ENCODE measurements around the gene KRTAP5-5.
"Not testable (repeated sequence)": the region's sequence is repeated elsewhere in the genome, so short reads cannot be mapped to it uniquely, and the experiment has no call there.

The KRTAP5-5 gene

DNA sequence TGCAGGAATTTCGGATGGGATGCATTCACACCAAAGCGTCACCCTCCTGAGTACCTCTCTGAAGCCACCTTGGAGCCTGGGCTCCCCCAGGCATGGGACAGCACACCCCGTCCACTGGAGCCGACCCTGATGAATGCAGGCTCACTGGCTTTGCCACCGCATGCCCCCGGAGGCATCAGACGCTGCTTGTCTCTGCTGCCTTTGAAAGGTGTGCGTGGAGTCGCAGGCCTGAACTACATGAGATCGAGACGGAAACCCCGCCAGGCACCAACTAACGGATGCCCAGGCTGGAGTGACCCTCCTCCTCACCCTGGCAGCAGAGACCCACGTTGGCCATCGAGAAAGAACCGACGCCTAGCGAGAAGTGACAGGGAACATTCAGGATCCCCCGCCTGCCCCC, 22.5 kb downstream of the KRTAP5-5 start:
- no peak for DNase-seq
- in situ Hi-C loops (cut with HindIII; ENCODE audit: low pct_ligation_motif_present, low pct_unique_long_range_greater_than_20kb, low sequenced_read_pairs) = no loop called here

GRCh38 chr11:1652442-1652770, 22.8 kb downstream of the KRTAP5-5 start:
- DNase-seq = no peak
- in situ Hi-C loops (cut with HindIII; ENCODE audit: low pct_ligation_motif_present, low pct_unique_long_range_greater_than_20kb, low sequenced_read_pairs) = no loop called here

DNA sequence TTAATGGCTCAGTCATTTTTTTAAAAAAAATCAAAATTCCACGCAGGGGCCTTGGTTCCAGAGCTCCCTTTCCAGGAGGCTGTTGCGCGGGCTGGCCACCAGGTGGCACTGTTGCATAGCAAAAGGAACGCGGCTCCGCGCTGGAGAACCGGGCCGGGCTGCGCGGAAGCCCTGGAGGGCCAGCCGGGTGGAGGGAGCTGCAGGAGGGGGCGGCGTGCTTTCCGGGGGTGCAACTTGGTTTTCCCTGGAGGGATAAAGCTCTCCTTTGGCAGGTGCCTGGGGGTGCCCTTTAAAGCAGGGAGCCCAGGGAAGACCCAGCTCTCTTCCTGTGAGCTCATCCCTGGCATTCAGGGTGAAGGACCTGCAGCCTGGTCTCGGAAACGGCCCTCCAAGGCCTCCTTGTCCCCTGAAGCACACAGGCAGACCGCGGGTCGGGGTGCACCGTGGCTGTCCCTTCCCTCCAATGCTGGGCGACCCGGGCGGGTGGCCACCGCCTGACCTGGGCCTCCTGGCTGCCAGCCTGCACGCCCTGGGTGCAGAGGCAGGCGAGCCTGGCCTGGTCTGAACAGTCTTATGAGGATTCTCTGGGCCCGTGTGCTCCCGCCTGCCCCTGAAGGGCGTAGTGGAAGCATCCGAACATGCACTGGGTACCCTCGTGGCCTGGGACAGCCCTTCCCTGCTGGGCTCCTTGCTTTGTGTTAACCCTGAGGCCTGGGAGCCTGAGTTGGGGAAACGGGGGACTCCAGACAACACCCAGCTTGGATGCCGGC, 23.4 kb downstream of the KRTAP5-5 start:
- peak; percentile 49 for DNase-seq
- in situ Hi-C loops (cut with HindIII; ENCODE audit: low pct_ligation_motif_present, low pct_unique_long_range_greater_than_20kb, low sequenced_read_pairs) = no loop called here

DNA sequence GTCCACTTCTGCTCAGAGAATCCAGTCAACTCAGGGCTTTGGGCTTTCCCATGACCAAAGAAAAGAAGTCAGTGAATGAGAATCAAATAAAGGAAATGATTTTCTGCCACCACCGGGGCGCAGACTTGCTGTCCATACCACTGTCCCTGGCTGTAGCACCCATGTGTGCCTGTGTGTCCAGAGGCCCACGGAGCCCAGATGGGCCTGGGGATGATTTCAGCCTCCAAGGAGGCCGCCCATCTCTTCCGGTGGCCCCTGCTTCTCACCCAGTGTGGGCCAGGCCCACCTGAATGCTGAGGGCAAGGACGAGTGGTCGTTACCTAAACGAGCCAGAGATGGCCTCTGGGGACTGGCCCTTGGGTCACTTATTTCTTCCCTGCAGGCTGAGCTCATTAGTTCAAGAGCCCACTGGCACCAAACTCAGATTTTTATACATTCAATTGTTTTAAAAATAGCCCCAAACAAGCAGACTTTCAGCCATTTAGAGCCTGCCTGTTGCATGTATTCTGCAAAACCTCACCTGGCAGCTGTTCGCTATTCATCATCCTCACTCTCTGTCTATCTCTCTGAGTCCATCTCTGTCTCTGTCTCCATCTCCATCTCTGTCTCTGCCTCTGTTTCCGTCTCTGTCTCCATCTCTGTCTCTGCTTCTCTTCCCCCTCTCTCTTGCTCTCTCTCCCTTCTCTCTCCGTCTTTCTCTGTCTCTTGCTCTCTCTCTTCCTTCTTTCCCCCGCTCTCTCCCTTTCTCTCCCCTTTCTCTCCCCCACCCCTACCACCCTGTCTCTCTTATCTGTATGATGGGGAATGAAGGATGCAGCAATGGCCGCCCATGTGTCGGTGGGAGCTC, 24.2 kb downstream of the KRTAP5-5 start:
- in situ Hi-C loops (cut with HindIII; ENCODE audit: low pct_ligation_motif_present, low pct_unique_long_range_greater_than_20kb, low sequenced_read_pairs) = no loop called here
- no peak for DNase-seq

GRCh38 chr11:1654388-1655167, 25.0 kb downstream of the KRTAP5-5 start:
- in situ Hi-C loops (cut with HindIII; ENCODE audit: low pct_ligation_motif_present, low pct_unique_long_range_greater_than_20kb, low sequenced_read_pairs) = no loop called here

GRCh38 chr11:1655168-1656060, 25.8 kb downstream of the KRTAP5-5 start:
- in situ Hi-C loops (cut with HindIII; ENCODE audit: low pct_ligation_motif_present, low pct_unique_long_range_greater_than_20kb, low sequenced_read_pairs) = no loop called here
- no peak for DNase-seq

More at GRCh38 chr11:1654388-1655167, 25.0 kb downstream of the KRTAP5-5 start:
- DNase-seq = no peak

DNA sequence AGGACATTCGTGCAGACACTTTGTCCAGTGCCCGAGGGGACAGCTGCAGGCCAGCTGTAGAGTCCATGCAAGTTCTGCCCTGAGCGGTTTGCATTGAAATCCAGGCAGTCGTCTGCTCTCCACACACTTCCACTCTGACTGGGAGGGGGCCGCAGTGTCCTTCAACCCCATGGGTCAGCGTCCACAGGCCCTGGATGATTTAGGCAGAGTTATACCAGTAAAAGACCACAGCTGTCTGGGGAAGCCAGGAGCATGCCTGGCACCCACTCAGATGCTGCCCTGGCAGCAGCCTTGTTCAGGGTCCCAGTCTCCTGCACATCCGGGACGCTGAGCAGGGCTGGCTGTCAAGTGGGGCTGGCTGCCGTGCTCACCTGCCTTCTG, 26.5 kb downstream of the KRTAP5-5 start:
- no peak for DNase-seq
- in situ Hi-C loops (cut with HindIII; ENCODE audit: low pct_ligation_motif_present, low pct_unique_long_range_greater_than_20kb, low sequenced_read_pairs) = no loop called here

- no peak for DNase-seq
- in situ Hi-C loops (cut with HindIII; ENCODE audit: low pct_ligation_motif_present, low pct_unique_long_range_greater_than_20kb, low sequenced_read_pairs) = no loop called here
Observed at GRCh38 chr11:1656670-1657069, 27.1 kb downstream of the KRTAP5-5 start.

GRCh38 chr11:1659506-1659905, 29.9 kb downstream of the KRTAP5-5 start:
- DNase-seq = no peak
- in situ Hi-C loops (cut with HindIII; ENCODE audit: low pct_ligation_motif_present, low pct_unique_long_range_greater_than_20kb, low sequenced_read_pairs) = no loop called here

DNA sequence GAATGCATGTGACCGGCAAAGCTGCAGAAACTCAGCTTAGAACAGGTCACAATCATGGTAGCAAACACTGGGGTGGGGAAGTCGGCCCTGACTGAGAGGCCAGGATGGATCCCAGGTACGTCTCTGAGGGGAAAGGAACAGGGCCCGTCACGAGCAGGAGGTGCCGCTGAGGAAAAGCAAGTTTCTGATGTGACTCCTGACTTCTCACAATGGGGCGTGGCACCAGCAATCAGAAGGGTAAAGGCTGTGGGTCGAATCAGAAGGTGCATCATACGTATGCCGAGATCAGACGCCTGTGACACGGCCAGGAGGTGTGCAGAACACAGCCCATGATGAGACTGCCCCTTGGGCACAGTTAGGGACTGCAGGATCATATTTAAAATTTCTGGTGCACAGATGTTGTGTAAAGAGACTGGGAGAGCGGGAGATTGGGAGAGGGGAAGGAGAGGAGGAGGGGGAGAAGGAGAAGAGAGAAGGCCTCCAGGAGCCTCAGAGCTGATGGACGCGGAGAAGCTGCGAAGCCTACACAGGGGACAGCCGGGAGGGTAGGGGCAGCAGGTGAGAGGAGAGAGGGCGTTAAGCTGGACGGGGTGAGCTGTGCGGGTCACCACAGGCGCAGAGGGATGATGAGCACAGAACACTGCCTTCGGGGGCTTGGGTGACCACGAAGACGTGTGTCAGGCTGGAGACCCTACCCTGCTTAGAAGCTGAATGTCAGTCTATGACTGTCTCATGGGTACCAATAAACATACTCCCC, 30.7 kb downstream of the KRTAP5-5 start:
- in situ Hi-C loops (cut with HindIII; ENCODE audit: low pct_ligation_motif_present, low pct_unique_long_range_greater_than_20kb, low sequenced_read_pairs) = no loop called here
- no peak for DNase-seq

DNA sequence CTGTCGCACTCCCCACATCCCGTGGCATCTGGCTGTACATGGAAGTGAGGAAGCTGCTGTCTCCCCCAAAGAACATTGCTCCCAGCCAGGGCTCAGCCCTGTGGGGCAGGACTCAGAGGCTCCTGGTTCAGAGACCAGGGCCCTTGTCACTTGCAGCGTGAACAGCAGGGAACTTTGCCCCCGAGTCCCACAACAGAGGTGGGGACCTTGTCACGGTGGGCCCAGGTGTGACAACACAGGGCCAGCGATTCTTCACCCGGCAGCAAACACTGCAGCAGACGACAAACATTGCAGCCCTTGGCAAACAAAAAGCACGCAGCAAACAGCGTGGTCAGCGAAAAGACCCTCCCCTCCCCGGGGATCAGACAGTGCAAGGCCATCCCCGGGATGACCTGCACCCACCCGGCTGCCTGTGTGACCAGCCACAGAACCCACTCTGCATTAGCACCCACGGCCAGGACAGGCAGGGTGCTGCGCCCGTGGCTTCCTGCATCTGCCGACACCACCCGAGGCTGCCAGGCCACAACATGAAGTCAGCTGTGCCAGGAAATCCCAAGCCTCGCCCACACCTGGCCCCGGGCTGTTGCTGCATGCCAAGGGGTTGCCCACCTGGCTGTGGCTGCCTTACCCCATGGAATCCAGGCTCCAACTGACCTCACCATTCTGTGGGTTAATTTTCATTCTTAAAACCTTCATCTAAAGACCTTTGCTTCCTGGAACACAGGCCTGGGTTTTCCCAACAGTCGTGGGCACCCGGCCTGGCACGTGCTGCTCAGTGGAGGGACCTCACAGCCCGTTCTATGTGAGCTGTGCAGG, 32.1 kb downstream of the KRTAP5-5 start:
- in situ Hi-C loops (cut with HindIII; ENCODE audit: low pct_ligation_motif_present, low pct_unique_long_range_greater_than_20kb, low sequenced_read_pairs); DNase-seq: not testable (repeated sequence)

GRCh38 chr11:1662699-1663283, 33.2 kb downstream of the KRTAP5-5 start:
- DNase-seq; in situ Hi-C loops (cut with HindIII; ENCODE audit: low pct_ligation_motif_present, low pct_unique_long_range_greater_than_20kb, low sequenced_read_pairs): not testable (repeated sequence)

- in situ Hi-C loops (cut with HindIII; ENCODE audit: low pct_ligation_motif_present, low pct_unique_long_range_greater_than_20kb, low sequenced_read_pairs) = no loop called here
- no peak for DNase-seq
Observed at GRCh38 chr11:1665313-1665712, 35.7 kb downstream of the KRTAP5-5 start.

GRCh38 chr11:1667121-1667850, 37.7 kb downstream of the KRTAP5-5 start:
- in situ Hi-C loops (cut with HindIII; ENCODE audit: low pct_ligation_motif_present, low pct_unique_long_range_greater_than_20kb, low sequenced_read_pairs) = no loop called here
- DNase-seq = no peak

- no peak for DNase-seq
- in situ Hi-C loops (cut with HindIII; ENCODE audit: low pct_ligation_motif_present, low pct_unique_long_range_greater_than_20kb, low sequenced_read_pairs) = no loop called here
Observed at GRCh38 chr11:1667906-1668305, 38.3 kb downstream of the KRTAP5-5 start.

- DNase-seq = no peak
- in situ Hi-C loops (cut with HindIII; ENCODE audit: low pct_ligation_motif_present, low pct_unique_long_range_greater_than_20kb, low sequenced_read_pairs) = no loop called here
Observed at GRCh38 chr11:1668911-1669473, 39.4 kb downstream of the KRTAP5-5 start.
